Endometrial microvascular endothelial cells (primary cell): Measurements from ENCODE around the gene RNF111. TPM values are rescaled to one million over a fixed set of nuclear protein-coding genes. Genes with fewer than 3 reads are reported as not detected.

Source experiments
- in situ Hi-C: cut with HindIII; loops from 2 replicates; pipeline ENCODE4 v1.10.0; 2017; ENCODE audit warnings: low sequenced_read_pairs, low pct_unique_long_range_greater_than_20kb; ENCODE audit errors: inconsistent ontology term
- total RNA-seq: library from RNA; depleted of rRNA; stranded (reverse); fragments of >200 nt; gene quantifications from one replicate; pipeline ENCODE4 v1.2.3, GENCODE V29; 2015; ENCODE audit errors: inconsistent ontology term

RNF111 gene
- total RNA-seq, 1 donor from 2014 or later = 17.5 TPM

- in situ Hi-C loops = no loop called here
Measured at GRCh38 chr15:59048897-59049296, 61.4 kb downstream of the RNF111 start.

GRCh38 chr15:59051873-59052861 is 64.7 kb downstream of the RNF111 start:
- in situ Hi-C loops = no loop called here

DNA sequence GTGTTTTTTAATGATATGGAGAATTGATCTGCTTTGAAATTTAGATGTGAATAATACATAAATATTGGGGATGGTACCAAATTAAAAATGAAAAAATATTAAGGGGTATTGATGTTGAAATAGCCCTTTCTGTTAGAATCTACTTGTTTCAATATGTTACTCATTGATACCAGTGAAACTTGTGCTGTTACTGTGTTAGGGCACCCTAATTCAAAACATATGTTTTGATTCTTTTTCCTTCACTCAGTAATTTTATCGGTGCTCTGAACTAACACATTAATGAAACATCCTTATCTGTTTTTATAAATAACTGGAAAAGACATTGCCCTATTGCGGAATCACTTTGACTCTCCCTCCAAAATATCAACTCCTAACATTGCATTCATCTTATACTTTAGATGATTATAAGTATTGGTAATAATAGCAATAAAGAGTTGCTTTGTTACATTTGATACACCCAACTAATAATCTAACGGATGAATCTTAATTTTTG is 65.5 kb downstream of the RNF111 start:
- in situ Hi-C loops = no loop called here

GRCh38 chr15:59053482-59053881 is 66.0 kb downstream of the RNF111 start:
- in situ Hi-C loops = no loop called here

GRCh38 chr15:59059076-59059597 is 71.7 kb downstream of the RNF111 start:
- in situ Hi-C loops = no loop called here

- in situ Hi-C loops = no loop called here
Measured at GRCh38 chr15:59060348-59060747, 72.9 kb downstream of the RNF111 start.

GRCh38 chr15:59063042-59063441 is 75.6 kb downstream of the RNF111 start:
- in situ Hi-C loops = no loop called here

GRCh38 chr15:59069430-59069829 is 82.0 kb downstream of the RNF111 start:
- in situ Hi-C loops = no loop called here

DNA sequence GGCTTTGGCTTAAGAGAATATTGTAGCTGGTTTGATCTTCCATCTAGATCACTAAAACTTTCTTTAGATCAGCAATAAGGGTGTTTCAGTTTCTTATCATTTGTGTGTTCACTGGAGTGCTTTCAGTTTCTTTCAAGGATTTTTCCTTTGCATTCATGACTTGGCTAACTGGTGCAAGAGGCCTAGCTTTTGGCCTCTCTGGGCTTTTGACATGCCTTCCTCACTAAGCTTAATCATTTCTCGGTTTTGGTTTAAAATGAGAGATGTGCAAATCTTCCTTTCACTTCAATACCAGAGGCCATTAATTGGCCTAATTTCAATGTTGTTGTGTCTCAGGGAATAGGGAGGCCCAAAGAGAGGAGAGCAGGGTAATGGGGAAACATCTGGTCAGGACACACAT is 87.1 kb downstream of the RNF111 start:
- in situ Hi-C loops = no loop called here

GRCh38 chr15:59087731-59088130 is 100.3 kb downstream of the RNF111 start:
- in situ Hi-C loops = no loop called here

GRCh38 chr15:59094077-59094476 is 106.6 kb downstream of the RNF111 start:
- in situ Hi-C loops = no loop called here

DNA sequence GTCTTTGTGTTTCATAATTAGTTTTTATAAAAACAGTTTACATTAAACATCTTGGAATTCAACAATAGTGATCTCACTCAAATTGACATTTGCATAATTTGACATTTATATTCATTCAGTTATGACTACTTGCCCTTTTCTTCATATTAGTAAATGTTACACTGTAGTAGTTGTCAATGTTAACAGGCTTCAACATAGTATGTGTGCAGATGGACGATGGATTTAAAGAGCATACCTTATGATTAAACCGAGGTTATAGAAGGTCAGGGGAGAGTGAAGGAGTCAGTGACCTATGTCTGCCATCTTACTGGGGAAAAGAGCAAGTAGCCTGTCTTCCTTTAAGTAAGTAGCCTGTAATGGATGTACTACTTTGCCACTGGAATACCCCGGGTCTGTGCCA is 109.0 kb downstream of the RNF111 start:
- in situ Hi-C loops = no loop called here

GRCh38 chr15:59099162-59099685 is 111.8 kb downstream of the RNF111 start:
- in situ Hi-C loops = no loop called here

DNA sequence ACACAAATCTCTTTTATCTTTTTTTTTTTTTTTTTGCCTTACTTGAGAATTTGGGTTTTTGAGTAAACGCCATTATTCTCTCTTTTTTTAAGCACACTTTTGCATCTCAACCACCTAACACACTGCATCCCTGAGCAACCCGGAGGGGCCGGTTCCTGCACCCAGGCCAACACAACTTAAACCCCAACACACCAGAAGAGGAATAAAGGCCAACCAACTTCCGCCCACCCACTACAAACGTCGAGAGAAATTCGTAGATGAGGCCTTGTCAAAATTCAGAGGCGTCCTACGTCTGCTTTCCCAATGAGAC is 117.1 kb downstream of the RNF111 start:
- in situ Hi-C loops = no loop called here

- in situ Hi-C loops = no loop called here
Measured at GRCh38 chr15:59104912-59105732, 117.7 kb downstream of the RNF111 start, which contains the start of gene CCNB2. Gene CCNB2, plus strand, starts transcription at chr15:59105146. Its CDS starts 123 bp downstream, at chr15:59105269.

GRCh38 chr15:59105854-59106253 is 118.4 kb downstream of the RNF111 start:
- in situ Hi-C loops = no loop called here

- in situ Hi-C loops = no loop called here
Measured at GRCh38 chr15:59111251-59111650, 123.8 kb downstream of the RNF111 start.

DNA sequence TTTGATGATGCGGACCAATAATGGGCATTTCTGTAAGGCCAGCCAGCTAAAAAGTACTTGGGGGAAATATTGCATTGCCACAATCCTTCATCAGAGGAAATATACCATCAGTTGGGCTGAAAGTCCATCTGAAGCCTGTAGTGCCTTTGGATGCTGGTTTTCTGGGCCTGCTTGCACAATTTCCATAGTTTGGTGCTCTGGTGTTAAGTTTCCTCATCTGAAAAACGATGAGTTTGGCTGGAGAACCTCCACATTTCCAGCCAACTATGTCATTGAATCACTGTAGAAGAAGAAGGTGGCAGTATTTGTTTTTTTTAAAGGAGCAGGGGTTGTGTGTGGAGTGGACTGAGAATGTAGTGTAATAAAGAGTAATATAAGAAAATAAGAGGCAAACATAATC is 127.6 kb downstream of the RNF111 start:
- in situ Hi-C loops = no loop called here

GRCh38 chr15:59116141-59116540 is 128.7 kb downstream of the RNF111 start:
- in situ Hi-C loops = no loop called here
